T-helper 2 cell treated with Interferon-gamma antibody and Interleukin-4, amounts not matched to agents 100 ng/mL and 5 ng/mL, for 36 hours (primary cell): ENCODE measurements around the gene RARG. TPM values are rescaled to one million over a fixed set of nuclear protein-coding genes. Genes with fewer than 3 reads are reported as not detected.
"Not testable (repeated sequence)": the region's sequence is repeated elsewhere in the genome, so short reads cannot be mapped to it uniquely, and the experiment has no call there.

Experiments
- intact Hi-C: fragments of 100-400 bp; cut with micrococcal nuclease; formaldehyde crosslinking; loops from one replicate; pipeline ENCODE4 v1.15.1; 2023
- total RNA-seq: library from RNA; stranded (reverse); gene quantifications from 2 replicates; pipeline ENCODE4 v1.2.3, GENCODE V29; 2022

RARG gene
- total RNA-seq, 1 donor from 2014 or later, result 47.6 TPM

DNA sequence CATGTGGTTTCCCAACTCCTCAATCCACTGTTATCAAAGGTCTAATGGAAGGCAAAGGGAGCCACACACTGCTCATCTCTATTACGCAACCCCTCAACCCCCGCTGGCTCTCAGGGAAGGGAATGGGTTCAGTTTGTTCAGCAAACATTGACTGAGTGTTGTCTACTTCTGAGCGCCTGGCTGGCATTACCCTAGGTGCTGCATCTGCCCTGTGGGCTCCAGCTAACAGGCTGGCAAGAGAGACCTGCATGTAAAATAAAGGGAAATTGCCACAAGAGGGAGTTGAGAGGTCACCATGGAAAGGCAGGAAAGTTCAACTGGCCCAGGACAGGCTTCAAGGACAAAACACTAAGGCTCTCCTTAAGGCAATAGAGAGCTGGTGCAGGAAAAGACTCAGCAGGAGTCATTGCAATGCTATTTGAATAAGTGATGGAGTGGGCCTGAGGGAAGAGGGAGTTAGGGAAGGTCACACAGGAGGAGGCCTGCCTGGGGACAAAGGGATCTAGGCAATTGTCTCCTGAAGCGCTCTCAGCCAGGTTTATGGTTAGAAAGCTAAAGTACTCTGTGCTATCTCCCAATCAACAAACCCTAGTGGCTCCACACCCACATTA is 57.0 kb downstream of the RARG start:
- intact Hi-C loops, result no loop called here

DNA sequence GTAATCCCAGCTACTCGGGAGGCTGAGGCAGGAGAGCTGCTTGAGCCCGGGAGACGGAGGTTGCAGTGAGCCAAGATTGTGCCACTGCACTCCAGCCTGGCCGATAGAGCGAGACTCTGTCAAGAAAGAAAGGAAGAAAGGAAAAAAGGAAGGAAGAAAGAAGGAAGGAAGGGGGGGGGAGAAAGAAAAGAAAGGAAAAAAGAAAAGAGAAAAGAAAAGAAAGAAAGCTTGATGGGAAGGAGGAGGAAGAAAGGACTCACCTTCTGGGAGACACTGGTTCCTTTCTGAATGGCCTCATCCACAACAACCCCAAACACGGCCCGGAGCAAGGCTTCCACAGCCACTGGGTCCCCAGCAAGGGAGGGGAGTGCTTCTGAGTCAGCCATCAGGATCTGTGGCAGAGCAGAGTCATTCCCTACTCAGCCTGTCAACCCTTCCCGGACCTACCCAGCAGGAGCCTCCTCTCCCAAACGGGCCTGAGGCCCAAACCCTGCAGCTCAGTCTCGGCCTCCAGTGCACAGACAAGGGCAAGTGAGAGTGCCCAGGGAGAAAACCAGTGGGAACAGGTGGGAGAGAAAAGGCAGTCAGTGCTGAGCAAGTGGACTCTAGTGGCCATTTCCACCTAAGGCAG is 58.8 kb downstream of the RARG start:
- intact Hi-C loops, result no loop called here

DNA sequence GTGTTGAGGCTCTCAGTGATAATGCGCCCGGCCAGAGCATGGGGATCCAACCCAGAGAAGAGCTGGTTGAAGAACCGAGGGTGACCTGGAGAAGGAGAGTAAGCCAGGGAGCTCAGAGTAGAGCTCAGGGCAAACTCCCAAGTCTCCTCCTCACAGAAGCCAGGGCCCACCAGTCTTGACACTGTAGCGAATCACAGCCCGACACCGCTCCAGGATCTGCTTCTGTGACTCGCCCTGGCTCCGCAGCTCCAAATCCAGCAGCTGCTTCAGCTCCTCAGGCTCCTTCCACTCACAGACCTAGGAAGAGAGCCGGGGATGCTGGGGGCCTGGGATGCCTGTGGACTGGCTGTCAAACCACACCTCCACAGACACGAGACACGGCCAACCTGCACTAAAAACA is 59.7 kb downstream of the RARG start:
- intact Hi-C loops, result no loop called here

DNA sequence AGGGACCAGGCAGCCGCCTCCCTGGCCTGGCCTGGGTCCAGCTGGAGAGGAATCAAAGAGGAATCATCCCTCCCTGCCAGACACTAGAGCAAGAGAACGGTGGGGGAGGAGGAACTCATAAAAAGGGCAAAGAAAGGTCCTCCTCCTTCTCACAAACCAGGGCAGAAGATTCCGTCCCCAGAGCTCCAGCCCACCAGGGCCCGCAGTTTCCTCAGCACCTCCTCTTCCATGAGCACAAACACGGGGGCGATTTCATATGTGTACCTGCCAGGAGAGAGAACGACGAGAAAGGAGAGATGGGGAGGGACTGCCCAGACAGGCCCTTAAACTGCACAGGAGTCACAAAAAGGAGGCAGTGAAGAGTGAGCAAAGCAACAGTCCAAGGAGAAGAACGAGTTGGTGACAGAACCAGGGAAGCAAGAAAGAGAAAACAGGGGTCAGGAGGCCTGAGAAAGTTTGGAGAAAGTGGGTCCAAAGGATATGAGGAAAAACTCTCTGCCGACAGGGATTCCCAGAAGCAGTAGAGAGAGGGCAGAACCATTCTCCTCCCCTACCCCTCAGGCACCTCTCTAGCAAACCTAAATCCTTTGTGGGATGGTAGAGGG is 60.2 kb downstream of the RARG start:
- intact Hi-C loops, result no loop called here

DNA sequence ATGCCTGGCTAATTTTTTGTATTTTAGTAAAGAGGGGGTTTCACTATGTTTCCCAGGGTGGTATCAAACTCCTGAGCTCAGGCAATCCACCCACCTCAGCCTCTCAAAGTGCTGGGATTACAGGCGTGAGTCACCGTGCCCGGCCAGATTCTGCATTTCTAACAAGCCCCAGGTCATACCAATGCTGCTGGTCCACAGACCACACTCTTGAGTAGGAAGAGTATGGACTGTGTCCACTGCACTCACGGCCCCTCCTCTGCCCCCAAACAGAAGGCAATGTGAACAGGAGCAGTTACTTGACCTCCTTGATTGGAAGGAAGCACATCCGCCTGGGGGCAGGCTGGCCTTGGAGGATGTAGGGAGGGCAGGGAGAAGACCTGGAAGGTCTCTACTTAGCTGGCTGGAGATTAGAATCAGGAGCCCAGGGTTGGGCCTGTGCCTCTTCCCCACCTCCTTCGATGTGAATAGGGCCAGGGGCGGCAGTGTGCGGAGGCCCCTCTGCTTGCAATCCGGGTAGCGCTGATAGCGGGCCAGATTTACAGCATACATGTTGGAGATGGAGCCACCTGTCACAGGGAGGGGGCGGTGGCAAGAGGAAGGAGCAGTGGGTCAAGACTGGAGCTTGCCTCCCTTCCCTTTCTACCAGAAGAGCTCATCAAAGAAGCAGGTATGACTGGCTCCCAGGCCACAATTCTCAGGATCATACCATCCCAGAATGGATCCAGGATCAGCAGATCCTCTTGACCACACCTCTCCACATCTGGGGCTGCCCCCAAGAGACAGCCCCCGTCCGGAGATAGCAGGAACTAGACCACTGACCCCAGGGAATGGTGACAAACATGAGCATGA is 60.9 kb downstream of the RARG start:
- intact Hi-C loops, result no loop called here

DNA sequence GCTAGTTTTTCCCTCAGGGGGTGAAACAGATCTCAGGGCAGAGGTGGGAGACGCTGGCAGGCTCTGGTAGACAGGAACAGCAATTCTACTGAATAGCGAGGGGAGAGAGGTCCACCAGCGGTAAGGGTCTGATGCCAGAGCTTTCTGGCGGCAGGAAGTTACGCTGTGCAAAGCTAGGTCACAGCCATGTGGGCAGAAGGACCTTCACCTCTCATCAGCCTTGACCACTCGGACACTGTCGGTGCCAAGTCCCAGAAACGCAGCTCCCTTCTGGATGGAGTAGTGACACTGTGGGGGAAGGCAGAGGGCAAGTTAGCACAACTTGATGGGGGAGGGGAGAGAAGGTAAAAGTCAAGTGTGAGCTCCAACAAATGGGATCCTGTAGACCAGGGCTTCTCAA is 61.8 kb downstream of the RARG start:
- intact Hi-C loops, result no loop called here

DNA sequence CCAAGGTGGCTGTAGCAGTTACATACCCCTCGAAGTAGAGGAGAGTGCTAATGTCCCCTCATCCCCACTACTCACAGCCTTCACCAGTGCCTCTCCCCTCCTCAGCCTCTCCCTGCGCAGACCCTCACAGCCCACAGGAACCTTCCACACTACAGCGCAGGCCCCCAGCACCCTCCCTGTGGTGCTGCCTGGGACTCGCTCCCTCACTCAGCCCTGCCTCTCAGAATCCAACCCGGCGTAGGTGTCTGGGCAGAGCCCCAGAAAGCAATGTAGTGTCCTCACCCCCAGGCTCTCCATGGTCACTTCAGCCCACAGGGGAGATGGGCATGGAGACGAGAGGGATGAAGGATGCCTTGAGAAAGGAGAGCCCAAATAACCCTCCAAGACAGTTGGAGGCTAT is 62.4 kb downstream of the RARG start:
- intact Hi-C loops, result no loop called here

DNA sequence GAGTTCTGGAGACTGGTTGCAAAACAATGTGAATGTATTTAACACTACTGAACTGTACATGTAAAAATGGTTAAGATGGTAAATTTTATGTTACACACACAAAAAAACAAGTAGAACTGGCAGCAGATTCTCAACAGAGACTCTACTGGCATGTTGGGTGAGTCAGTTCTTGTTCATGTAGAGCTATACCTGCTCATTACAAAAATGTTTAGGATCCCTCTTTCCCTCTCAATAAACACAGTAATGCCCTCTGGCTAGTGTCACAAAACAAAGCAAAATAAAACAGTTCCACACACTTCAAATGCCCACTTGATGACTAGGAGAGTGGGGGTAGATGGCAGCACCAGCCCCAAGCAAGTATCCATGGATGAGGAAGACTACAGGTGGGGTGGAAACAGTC is 65.2 kb downstream of the RARG start:
- intact Hi-C loops, result no loop called here

DNA sequence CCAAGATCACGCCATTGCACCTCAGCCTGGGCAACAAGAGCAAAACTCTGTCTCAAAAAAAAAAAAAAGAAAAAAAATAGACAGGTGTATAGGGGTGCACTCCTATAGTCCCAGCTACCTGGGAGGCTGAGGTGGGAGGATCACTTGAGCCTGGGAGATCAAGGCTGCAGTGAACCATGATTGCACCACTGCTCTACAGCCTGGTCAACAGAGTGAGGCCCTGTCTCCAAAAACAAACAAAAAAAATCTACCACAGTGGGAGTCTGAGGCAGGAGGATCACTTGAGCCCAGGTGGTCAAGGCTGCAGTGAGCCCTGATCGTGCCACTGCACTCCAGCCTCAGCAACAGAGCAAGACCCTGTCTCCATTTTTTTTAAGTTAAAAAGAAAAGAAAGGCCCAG is 69.0 kb downstream of the RARG start:
- intact Hi-C loops, result not testable (repeated sequence)

DNA sequence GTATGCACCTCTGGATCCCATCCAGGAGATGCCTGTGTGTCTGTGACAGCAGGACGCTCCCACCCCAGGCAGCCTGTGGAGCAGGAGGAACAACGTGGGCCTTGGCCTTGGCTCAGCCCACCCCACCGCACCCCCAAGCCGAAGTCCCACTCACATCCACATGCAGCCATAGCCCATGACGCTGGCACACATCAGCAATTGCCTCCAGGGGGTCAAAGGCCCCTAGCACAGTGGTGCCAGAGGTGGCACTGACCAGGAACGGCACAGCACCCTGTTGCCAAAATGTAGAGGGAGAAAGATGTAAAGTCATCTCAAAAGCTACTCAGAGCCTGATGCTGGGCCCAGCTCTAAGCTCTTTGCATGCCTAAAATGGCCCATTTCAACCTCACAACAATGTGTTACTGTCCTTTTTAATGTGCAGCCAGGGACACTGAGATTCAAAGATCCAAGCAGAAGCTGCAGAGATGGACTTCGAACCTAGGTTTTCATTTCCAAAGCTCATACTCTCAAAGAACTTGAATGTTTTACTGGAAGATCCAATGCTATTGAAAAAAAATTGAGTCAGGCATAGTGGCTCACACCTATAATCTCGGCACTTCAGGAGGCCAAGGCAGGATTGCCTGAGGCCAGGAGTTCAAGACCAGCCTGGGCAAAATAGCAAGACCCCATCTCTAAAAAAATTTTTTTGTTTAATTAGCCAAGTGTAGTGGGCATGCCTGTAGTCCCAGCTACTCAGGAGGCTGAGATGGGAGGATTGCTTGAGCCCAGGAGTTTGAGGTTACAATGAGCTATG is 70.7 kb downstream of the RARG start:
- intact Hi-C loops, result no loop called here

DNA sequence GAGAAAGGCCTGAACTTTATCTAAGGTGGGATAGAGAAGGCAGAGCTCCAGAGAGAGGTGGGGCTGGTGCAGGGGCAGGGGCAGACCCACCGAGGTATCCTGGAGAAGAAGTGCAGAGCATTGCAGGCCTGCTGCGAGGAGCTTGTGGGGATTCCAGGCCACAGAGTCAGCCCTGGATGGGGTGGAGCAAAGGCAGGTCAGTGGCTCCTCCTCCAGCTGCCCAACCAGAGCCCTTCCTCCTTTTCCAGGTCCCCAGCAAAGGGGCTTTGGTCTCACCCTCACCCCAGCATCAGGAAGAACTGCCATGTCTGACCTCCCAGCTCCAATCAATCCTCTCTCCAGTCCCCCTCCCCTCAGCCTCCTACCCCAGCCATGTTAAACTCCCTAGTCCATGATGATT is 71.3 kb downstream of the RARG start:
- intact Hi-C loops, result no loop called here

Other genes with a start within 250 kb of the RARG start
- gene EIF4B, start 225.8 kb downstream of the RARG start, total RNA-seq, result 383 and 386 TPM in 2 replicates
- 1.3 and 1.6 TPM in 2 replicates for gene TNS2, start 182.1 kb downstream of the RARG start, total RNA-seq
- gene SPRYD3, start 152.8 kb downstream of the RARG start, total RNA-seq, result 29.8 and 30.0 TPM in 2 replicates
- gene IGFBP6, start 134.5 kb downstream of the RARG start, total RNA-seq, result 0.43 and 0.48 TPM in 2 replicates
- gene SOAT2, start 128.7 kb downstream of the RARG start, total RNA-seq, result 0.43 and 0.45 TPM in 2 replicates
- 33.7 and 39.6 TPM in 2 replicates for gene ZNF740, start 51.5 kb downstream of the RARG start, total RNA-seq
- gene CSAD, start 51.3 kb downstream of the RARG start, total RNA-seq, result 24.9 and 25.3 TPM in 2 replicates
- 742 and 770 TPM in 2 replicates for gene ITGB7, start 25.0 kb downstream of the RARG start, total RNA-seq
- 75.1 and 79.7 TPM in 2 replicates for gene ESPL1, start 36.1 kb upstream of the RARG start, total RNA-seq
- gene PFDN5, start 63.3 kb upstream of the RARG start, total RNA-seq, result 287 and 296 TPM in 2 replicates
- 58.6 and 64.5 TPM in 2 replicates for gene MYG1, start 67.5 kb upstream of the RARG start, total RNA-seq
- gene AAAS, start 89.4 kb upstream of the RARG start, total RNA-seq, result 74.0 and 79.3 TPM in 2 replicates
- gene SP7, start 104.1 kb upstream of the RARG start, total RNA-seq, result not detected in 2 replicates
- 80.0 TPM in 2 replicates for gene SP1, start 148.0 kb upstream of the RARG start, total RNA-seq
- gene AMHR2, start 191.6 kb upstream of the RARG start, total RNA-seq, result 0.14 TPM in 1 of 2 replicates, not detected in the other
- gene PRR13, start 209.5 kb upstream of the RARG start, total RNA-seq, result 189 and 197 TPM in 2 replicates
- 812 and 834 TPM in 2 replicates for gene PCBP2, start 219.9 kb upstream of the RARG start, total RNA-seq